ENCODE results near the gene RNASEH2B.

DNA sequence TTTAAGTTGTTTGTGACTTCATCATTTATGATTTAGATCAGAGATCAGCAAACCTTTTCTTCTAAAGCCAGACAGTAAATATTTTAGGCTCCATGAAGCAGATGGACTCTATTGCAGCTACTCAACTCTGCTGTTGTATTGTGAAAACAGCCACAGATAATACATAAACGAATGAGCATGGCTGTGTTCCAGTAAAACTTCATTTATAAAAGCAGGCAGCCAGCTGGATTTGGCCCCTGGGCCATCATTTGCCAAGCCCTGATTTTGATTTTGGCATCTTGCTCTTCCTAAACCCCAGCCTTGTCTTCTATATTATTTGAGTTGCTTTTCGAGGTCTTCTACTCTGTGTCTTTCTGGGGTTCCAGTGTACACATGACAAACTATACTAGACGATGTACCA lies 41.3 kb downstream of the RNASEH2B start:
- TF ChIP-seq CTCF (IDR thresholded peaks at IDR 0.05) (no peak), ZFX (IDR thresholded peaks at IDR 0.05; ENCODE audit: borderline replicate concordance) (no peak)
